Activated CD4-positive, alpha-beta T cell treated with anti-CD3 and anti-CD28 coated beads, Interleukin-2, amount 50 U/mL, for 48 hours (primary cell): Measurements from ENCODE around the gene ESPNL.

ENCODE experiments used
- DNase-seq, 2 experiments: peaks; one replicate each; pipeline ENCODE4 v3.0.0-alpha.2; 2020

ESPNL gene

GRCh38 chr2:238117199-238118154, 17.3 kb downstream of the ESPNL start:
- no peak for DNase-seq

- no peak for DNase-seq
Observed at GRCh38 chr2:238119756-238120462, 19.8 kb downstream of the ESPNL start.

- DNase-seq = no peak
Observed at GRCh38 chr2:238120463-238121298, 20.5 kb downstream of the ESPNL start.

- no peak for DNase-seq
Observed at GRCh38 chr2:238121511-238122286, 21.6 kb downstream of the ESPNL start.

GRCh38 chr2:238122287-238123217, 22.4 kb downstream of the ESPNL start:
- DNase-seq = no peak

- DNase-seq = no peak
Observed at GRCh38 chr2:238123218-238123971, 23.3 kb downstream of the ESPNL start.

GRCh38 chr2:238123991-238124470, 23.9 kb downstream of the ESPNL start:
- DNase-seq = no peak

- DNase-seq = no peak
Observed at GRCh38 chr2:238124488-238125126, 24.5 kb downstream of the ESPNL start.

- DNase-seq = no peak
Observed at GRCh38 chr2:238125127-238125885, 25.2 kb downstream of the ESPNL start.

GRCh38 chr2:238126338-238126737, 26.2 kb downstream of the ESPNL start:
- no peak for DNase-seq

- no peak for DNase-seq
Observed at GRCh38 chr2:238126775-238127164, 26.6 kb downstream of the ESPNL start.

- peak in 1 of 2 experiments; percentile 11 for DNase-seq
Observed at GRCh38 chr2:238127165-238128060, 27.3 kb downstream of the ESPNL start.

GRCh38 chr2:238128061-238128440, 27.9 kb downstream of the ESPNL start:
- DNase-seq = no peak

- no peak for DNase-seq
Observed at GRCh38 chr2:238128534-238129001, 28.4 kb downstream of the ESPNL start.

- DNase-seq = no peak
Observed at GRCh38 chr2:238129166-238130010, 29.2 kb downstream of the ESPNL start.

- DNase-seq = no peak
Observed at GRCh38 chr2:238130111-238130695, 30.1 kb downstream of the ESPNL start.
